ENCODE results near the gene MYBPH. TPM values are rescaled to one million over a fixed set of nuclear protein-coding genes. Genes with fewer than 3 reads are reported as not detected.

The MYBPH gene
- total RNA-seq, 2 donors from 2014 or later, result not detected

- Histone ChIP-seq H3K27me3 (no peaks in the 10 kb centered on the region), H3K9me3 (no peaks in the 10 kb centered on the region), H3K4me3 (no peak overlapping the region), H3K27ac (no peak overlapping the region), H3K36me3 (replicated peaks in 1 of 2; ENCODE audit: insufficient read depth in 1 of 2, low read depth in 2 of 2) (no peaks in the 10 kb centered on the region), H3K4me1 (peaks cover 22% of the 10 kb centered on the region)
- no peak for ATAC-seq
- intact Hi-C loops (cut with DNase I), result loop anchor here (5.0 kb wide), 2 partner anchors 54 to 129 kb away; no protein-coding TSS in a partner anchor
- DNase-seq, result no peak
- TF ChIP-seq CTCF (IDR thresholded peaks at IDR 0.05) (no peak), POLR2A (IDR thresholded peaks at IDR 0.05) (no peak)
- 87 to 91% methylated on average over 18 to 22 of the region's 22 CpGs for WGBS, 2 donors
Observed at GRCh38 chr1:203171341-203172183, 4.1 kb downstream of the MYBPH start.

GRCh38 chr1:203170625-203171330 is 4.8 kb downstream of the MYBPH start:
- no peaks in the 10 kb centered on the region for H3K36me3 ChIP-seq (replicated peaks in 1 of 2; ENCODE audit: insufficient read depth in 1 of 2, low read depth in 2 of 2)
- no peak for ATAC-seq
- H3K27me3 ChIP-seq, result no peaks in the 10 kb centered on the region
- peaks cover 26% of the 10 kb centered on the region for H3K4me1 ChIP-seq
- no peaks in the 10 kb centered on the region for H3K9me3 ChIP-seq
- intact Hi-C loops (cut with DNase I), result loop anchor here (5.0 kb wide), 2 partner anchors 53 to 128 kb away; no protein-coding TSS in a partner anchor
- H3K27ac ChIP-seq, result no peak overlapping the region
- H3K4me3 ChIP-seq, result no peak overlapping the region
- no peak for DNase-seq
- 53 to 74% methylated on average over 7 to 8 of the region's 8 CpGs for WGBS, 2 donors
- TF ChIP-seq CTCF (IDR thresholded peaks at IDR 0.05) (no peak), POLR2A (IDR thresholded peaks at IDR 0.05) (no peak)

DNA sequence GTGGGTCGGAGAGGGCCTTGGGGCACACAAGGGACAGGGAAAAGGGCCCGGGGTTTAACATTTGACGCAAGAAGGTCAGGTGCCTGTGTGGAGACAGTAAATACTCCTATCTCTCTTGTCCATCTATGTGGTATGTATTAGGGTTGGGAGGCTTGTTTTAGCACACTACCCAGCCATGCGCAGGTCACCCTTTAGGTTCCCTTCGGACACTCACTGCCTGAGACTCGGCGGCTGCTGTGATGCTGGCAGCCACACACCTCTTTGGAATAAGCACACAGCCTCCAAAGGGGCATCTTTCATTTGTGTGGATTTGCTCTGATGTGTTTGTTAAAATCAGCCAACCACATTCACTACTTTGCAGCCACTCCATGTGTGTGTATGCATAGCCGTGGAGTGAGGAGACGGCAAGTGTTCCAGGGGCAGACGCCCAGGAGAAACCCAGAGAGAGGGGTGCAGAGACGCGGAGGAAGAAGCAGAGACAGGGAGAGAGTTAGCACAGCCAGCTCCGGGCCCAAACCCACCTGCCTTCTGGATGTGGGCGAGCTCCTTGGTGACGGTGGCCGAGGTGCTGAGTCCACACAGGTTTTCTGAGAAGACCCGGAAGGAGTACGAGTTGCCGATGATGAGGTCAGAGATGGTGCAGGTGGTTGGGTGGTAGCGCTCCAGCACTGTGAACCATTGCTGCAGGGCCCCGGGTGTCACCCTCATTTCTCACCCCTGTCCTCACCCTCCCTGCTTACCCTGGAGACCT is 5.7 kb downstream of the MYBPH start:
- Histone ChIP-seq H3K4me1 (peaks cover 20% of the 10 kb centered on the region), H3K4me3 (no peak overlapping the region), H3K27ac (no peak overlapping the region), H3K36me3 (replicated peaks in 1 of 2; ENCODE audit: insufficient read depth in 1 of 2, low read depth in 2 of 2) (no peaks in the 10 kb centered on the region), H3K27me3 (no peaks in the 10 kb centered on the region), H3K9me3 (no peaks in the 10 kb centered on the region)
- ATAC-seq (no peak), DNase-seq (no peak)
- TF ChIP-seq CTCF (IDR thresholded peaks at IDR 0.05) (no peak), POLR2A (IDR thresholded peaks at IDR 0.05) (no peak)
- intact Hi-C loops (cut with DNase I), result loop anchor here (5.0 kb wide), 2 partner anchors 53 to 128 kb away; no protein-coding TSS in a partner anchor
- 71 to 78% methylated on average over 20 to 21 of the region's 21 CpGs for WGBS, 2 donors

GRCh38 chr1:203168991-203169390 is 6.6 kb downstream of the MYBPH start:
- Histone ChIP-seq H3K9me3 (no peaks in the 10 kb centered on the region), H3K36me3 (replicated peaks in 1 of 2; ENCODE audit: insufficient read depth in 1 of 2, low read depth in 2 of 2) (no peaks in the 10 kb centered on the region), H3K27me3 (no peaks in the 10 kb centered on the region), H3K4me1 (peaks cover 20% of the 10 kb centered on the region), H3K4me3 (no peak overlapping the region), H3K27ac (no peak overlapping the region)
- TF ChIP-seq CTCF (IDR thresholded peaks at IDR 0.05), result no peak
- TF ChIP-seq POLR2A (IDR thresholded peaks at IDR 0.05), result no peak
- WGBS, 2 donors, result 78 to 85% methylated on average over 9 of the region's 9 CpGs
- intact Hi-C loops (cut with DNase I), result no loop called here
- no peak for ATAC-seq
- no peak for DNase-seq
